Right hindlimb (tissue), 1 donor: ENCODE measurements around the gene CHST4.
"Not testable (repeated sequence)": the region's sequence is repeated elsewhere in the genome, so short reads cannot be mapped to it uniquely, and the experiment has no call there.

ENCODE experiments used
- DNase-seq: peaks from one replicate; pipeline ENCODE4 v3.0.0-alpha.2; 2018

Gene CHST4

GRCh38 chr16:71526111-71526631 lies at the start of gene CHST4:
TSS of gene CHST4 (plus strand) at chr16:71526426. CDS start at chr16:71536678, 10,252 bp downstream.
- no peak for DNase-seq

DNA sequence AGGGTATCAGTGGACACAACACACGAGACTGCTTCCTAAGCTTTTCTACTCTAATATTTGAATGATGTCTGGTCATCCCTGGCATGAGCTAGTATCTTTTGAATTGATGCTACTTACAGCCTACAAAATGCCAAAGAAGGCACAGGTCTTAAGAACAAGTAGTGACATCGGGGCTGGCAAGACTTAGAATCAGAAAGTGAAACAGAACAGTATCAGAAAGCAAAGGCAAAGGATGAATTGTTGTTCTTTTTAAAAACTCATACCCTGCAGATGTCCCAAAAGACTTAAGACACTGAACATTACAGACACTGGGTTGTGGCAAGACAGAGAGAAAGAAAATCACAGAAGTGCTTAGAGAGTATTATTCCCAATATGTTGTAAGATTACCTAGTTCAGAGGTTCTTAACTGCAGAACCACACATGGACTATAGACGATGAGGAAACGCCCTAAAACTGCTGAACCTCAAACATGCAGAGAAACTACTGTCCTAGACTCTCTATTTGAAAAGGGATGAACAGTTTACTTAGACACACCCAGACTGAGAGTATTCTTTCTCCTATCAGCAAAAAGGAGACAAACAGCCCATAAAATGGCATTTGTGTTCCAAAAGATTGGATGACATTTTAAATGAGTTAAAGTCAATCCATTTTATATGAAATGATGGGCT lies 49.6 kb upstream of the CHST4 start:
- no peak for DNase-seq

GRCh38 chr16:71479420-71479819 lies 46.8 kb upstream of the CHST4 start:
- no peak for DNase-seq

DNA sequence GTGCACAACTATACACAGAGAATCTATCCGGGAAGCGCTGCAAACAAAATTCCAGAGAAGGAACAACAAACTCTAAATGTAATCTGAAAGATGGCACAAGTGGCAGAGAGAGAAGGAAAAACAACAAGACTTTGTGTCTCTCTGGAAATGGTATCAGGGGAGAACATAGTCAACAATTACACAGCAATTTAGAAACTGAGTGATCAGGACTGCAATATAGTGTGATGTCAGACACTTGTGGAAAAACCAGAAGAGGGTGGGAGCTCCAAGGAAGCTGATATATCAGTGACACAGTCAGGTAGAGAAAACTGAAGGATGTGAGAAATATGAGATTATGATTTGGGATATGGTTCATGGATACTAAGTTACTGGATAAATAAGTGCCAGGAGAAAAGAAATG lies 45.3 kb upstream of the CHST4 start:
- DNase-seq: no peak

DNA sequence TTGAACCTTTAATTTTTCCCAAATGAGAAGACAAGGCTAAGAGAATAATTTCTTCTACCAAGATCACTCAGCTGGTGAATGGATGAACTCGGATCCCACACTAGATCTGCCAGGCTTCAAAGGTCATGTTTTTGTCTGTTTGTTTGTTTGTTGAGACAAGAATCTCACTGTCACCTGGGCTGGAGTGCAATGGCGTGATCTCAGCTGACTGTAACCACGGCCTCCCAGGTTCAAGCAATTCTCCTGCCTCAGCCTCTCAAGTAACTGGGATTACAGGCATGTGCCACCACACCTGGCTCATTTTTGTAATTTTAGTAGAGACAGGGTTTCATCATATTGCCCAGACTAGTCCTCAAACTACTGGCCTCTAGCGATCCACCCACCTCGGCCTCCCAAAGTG lies 43.7 kb upstream of the CHST4 start:
- no peak for DNase-seq

- DNase-seq: peak; percentile 90
Measured at GRCh38 chr16:71484006-71484893, 42.0 kb upstream of the CHST4 start.

DNA sequence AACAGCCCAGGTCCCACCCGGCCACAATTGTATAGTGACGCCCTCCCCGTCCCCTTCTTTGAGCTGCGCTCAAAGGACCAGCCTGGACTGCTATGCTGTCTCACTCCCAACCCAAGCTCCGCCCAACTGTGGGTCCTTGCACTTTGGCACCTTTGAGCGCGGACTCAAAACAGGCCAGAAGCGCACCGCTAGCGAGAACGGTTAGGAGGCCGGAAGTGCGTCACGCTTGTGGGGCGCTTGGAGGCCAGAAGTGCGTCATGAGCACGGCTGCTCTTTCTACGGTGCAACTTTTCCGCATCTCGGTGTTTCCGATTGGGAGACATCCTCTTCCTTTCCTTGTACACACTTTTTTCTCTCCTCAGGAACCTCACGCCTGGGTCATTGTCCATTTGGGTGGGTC lies 37.1 kb upstream of the CHST4 start, which contains the start of gene ZNF19:
ZNF19 (minus strand) TSS at position 203 of the 400 bp plus-strand sequence. CDS start 7,210 bp downstream, outside the sequence.
- DNase-seq: no peak

- DNase-seq: no peak
Measured at GRCh38 chr16:71490361-71490760, 35.9 kb upstream of the CHST4 start.

- no peak for DNase-seq
Measured at GRCh38 chr16:71491054-71491453, 35.2 kb upstream of the CHST4 start.

DNA sequence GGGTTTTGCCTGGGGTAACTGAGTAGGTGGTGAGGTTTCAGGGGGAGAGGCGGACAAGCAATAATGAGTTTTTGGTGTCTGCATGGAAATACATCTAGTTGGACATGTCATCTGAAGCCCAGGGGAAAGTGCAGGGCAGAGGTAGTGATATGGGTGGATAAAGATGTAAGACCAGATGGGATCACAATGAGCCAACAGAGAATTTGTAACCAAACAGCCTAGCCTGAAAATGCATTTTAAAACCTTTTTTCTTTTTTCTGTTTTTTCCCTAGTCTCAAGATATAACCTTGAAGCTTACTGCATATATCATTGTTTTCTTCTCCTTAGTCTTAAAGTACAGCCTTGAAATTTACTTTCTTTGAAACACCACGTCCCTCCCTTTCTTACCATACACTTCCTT lies 33.4 kb upstream of the CHST4 start:
- no peak for DNase-seq

DNA sequence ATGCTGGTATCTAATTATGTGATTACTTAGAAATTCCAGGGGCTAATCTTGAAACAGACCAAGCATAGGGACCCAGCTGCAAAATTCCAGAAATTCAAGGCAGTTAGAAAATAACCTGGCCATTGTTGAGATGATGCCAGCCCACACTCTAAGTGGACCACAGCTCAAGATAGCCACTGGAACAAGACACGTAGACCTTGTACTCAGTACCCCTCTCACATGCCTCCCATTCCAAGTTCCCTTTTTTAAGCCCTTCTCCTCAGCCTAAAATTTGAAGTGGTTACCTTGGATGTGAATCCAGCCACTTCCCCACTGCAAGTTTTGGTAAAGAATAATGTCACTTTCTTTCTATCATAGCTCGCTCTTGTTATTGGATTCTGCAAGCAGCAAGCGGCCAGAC lies 33.0 kb upstream of the CHST4 start:
- DNase-seq: no peak

- no peak for DNase-seq
Measured at GRCh38 chr16:71498031-71498430, 28.2 kb upstream of the CHST4 start.

GRCh38 chr16:71499775-71500364 lies 26.4 kb upstream of the CHST4 start:
- peak; percentile 41 for DNase-seq

DNA sequence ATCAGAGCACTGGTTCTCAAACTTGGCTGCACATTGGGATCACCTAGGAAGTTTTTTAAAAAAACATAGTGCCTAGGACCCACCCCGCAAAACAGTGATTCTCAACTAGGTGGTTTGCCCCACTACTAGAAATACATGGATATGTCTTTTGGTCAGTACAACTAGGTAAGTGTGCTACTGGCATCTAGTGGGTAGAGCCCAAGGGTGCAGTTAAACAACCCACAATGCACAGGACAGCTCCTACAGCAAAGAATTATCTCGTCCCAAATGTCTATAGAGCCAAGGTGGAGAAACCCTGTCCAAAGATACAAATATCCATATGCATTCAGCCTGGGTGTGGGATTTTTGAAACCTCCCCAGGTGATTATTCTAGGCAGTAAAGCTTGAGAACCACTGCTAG lies 25.3 kb upstream of the CHST4 start:
- no peak for DNase-seq

- DNase-seq: no peak
Measured at GRCh38 chr16:71501547-71501946, 24.7 kb upstream of the CHST4 start.

DNA sequence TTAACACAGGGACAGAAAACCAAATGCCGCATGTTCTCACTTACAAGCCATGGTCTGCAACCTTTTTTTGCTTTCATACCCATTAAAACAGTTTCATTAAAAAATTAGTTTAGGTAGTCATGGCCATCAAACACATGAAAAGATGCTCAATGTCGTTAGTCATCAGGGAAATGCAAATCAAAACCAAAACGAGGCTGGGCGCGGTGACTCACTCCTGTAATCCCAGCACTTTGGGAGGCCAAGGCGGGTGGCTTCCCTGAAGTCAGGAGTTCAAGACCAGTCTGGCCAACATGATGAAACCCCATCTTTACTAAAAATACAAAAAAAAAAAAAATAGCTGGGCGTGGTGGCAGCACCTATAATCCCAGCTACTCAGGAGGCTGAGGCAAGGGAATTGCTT lies 22.2 kb upstream of the CHST4 start:
- not testable (repeated sequence) for DNase-seq

DNA sequence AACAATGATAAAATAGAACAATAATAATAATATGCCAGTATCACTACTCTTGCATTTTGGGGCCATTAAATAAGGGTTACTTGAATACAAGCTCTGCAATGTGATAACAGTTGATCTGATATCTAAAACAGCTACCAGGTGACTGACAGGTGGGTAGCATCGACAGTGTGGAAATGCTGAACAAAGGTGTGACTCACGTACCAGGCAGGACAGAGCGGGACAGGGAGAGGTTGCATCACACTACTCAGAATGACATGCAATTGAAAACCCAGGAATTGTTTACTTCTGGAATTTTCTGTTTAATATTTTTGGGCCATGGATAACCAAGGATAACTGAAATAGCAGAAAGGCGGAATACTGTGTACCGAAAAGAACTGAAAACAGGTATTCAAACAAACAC lies 21.3 kb upstream of the CHST4 start:
- no peak for DNase-seq

DNA sequence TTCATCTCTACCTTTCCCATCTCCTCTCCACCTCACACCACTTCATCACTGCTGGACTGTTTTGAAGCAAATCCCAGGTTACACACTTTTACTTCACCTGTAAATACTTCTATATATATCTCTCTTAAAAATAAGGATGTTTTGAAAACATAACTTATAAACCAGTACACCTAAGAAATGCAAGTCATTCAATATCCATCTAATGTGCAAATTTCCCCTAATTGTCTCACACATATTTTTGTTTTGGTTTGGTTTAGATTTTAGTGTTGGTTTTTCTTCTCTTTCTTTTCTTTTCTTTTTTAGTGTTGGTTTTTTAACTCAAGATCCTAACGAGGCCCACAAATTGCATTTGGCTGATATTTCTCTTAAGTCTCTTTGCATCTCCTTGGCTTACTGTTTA lies 19.2 kb upstream of the CHST4 start:
- DNase-seq: no peak

DNA sequence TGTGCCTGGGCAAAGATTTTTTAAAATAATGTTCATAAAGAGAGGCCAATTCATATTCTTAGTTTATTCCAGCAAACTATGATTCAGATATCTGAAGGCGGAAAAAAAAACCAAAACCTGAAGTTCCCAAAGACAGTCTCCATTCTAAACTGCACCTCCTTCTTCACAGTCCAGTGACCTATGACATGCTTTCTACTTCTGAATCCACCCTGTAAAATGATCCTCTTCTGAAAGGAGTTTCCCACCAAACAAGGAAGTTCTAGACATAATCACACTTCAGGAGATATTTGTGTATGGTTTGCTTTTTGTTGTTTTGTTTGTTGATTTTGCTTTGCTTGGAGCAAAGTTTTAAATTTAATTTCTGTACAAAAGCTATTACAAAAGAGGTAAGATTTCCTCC lies 12.9 kb upstream of the CHST4 start:
- no peak for DNase-seq

DNA sequence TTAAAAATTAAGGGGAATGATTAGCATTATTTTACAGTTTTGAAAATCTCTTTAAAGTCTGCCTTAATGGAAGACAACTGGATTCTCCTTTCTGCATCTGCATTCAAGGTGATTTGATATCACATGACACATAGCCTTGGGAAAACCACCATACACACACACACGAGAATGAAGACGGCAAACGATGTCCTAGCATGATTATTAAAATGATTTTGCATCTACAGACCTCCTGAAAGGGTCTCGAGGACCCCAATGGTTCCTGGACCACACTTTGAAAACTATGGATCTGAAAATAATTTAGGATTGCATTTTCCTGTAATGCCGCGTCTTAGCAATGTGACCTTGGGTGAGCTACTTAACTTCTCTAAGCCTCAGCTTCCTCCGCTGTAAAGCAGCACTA lies 11.8 kb upstream of the CHST4 start:
- DNase-seq: no peak

- DNase-seq: no peak
Measured at GRCh38 chr16:71515026-71515425, 11.2 kb upstream of the CHST4 start.

GRCh38 chr16:71520550-71520949 lies 5.7 kb upstream of the CHST4 start:
- DNase-seq: no peak
